ENCODE results near the gene RAB3C.

RAB3C gene

GRCh38 chr5:58891086-58891970 lies 308.5 kb downstream of the RAB3C start:
- peak; percentile 86 for DNase-seq

DNA sequence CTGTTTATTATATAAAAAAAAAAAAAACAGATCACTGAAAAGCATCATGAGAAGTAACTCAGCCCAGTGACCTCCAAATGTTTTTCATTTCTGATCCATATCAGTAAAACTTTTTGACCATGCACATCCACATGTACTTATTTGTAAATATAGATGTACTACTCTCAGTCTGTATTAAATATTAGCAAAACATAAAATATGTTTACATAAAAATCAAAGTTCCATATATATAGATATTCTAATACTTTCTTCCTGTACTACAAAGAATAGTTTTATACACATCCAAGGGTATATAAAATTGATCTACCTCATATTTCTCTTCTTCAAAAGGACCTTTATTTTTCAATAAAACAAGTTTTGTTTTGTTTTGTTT lies 309.1 kb downstream of the RAB3C start:
- no peak for DNase-seq

GRCh38 chr5:58893551-58893950 lies 310.7 kb downstream of the RAB3C start:
- DNase-seq = no peak

- no peak for DNase-seq
Measured at GRCh38 chr5:58898006-58898405, 315.1 kb downstream of the RAB3C start.

- peak; percentile 3 for DNase-seq
Measured at GRCh38 chr5:58898538-58898937, 315.7 kb downstream of the RAB3C start.

DNA sequence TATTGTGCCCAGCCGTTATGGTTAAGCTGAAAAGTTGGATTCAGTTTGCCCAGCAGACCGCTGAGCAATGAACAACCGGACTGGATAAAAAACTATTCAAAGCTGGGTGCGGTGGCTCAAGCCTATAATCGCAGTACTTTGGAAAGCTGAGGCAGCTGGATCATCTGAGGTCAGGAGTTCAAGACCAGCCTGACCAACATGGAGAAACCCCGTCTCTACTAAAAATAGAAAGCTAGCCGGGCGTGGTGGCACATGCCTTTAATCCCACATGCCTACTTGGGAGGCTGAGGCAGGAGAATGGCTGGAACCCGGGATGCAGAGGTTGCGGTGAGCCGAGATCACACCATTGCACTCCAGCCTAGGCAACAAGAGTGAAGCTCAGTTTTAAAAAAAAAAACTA lies 318.4 kb downstream of the RAB3C start:
- no peak for DNase-seq

GRCh38 chr5:58902305-58902704 lies 319.4 kb downstream of the RAB3C start:
- no peak for DNase-seq

GRCh38 chr5:58902765-58903164 lies 319.9 kb downstream of the RAB3C start:
- DNase-seq = no peak

DNA sequence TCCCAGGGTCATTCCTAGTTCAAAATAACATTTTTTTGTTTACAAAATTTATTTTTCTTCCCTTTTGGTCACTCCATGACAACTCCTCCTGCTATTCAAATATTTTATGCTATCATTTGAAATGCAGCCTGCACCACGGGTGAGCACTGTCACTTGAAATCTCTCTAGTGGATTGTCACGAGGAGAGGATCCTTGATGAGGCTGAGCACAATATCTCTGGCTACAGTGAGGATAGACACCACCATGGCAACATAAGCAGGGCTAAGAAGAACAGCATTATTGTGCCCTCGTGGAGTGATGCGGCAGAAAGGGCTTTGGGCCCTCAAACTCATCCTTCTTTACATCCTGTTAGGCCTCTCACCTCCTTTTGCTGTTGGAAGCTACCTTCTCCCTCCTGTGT lies 321.9 kb downstream of the RAB3C start:
- no peak for DNase-seq

DNA sequence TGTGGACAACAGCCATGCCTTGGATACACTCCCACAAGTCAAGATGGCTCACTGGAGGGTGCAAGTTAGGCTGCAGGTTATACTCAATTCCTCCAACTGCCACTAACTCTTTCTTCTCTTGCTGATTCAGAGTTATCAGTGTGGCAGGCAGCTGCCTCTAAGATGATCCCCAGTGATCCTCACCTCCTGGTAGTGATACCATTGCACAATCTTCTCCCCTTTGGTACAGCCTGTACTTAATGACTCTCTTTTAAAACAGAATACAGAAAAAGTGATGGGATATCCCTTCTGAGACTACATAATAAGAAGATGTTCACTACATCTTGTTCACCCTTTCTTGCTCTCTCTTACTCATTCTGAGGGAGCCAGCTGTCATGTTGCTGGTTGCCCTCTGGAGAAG lies 323.1 kb downstream of the RAB3C start:
- no peak for DNase-seq

Data from NCI-H82 (cell line).